Daoy (cell line): ENCODE measurements around the gene HIPK4. TPM values are rescaled to one million over a fixed set of nuclear protein-coding genes. Genes with fewer than 3 reads are reported as not detected.
"Not testable (repeated sequence)": the region's sequence is repeated elsewhere in the genome, so short reads cannot be mapped to it uniquely, and the experiment has no call there.

Source experiments
- DNase-seq: peaks from one replicate; pipeline ENCODE4 v3.0.0-alpha.2; 2015; ENCODE audit warnings: low read depth
- total RNA-seq: library from RNA; depleted of rRNA; stranded (reverse); fragments of >200 nt; shearing (Covaris generic); gene quantifications from 2 replicates; pipeline ENCODE4 v1.2.3, GENCODE V29; 2014; rRNA removed

The HIPK4 gene
- total RNA-seq, result under 0.01 TPM in 1 of 2 replicates, not detected in the other

DNA sequence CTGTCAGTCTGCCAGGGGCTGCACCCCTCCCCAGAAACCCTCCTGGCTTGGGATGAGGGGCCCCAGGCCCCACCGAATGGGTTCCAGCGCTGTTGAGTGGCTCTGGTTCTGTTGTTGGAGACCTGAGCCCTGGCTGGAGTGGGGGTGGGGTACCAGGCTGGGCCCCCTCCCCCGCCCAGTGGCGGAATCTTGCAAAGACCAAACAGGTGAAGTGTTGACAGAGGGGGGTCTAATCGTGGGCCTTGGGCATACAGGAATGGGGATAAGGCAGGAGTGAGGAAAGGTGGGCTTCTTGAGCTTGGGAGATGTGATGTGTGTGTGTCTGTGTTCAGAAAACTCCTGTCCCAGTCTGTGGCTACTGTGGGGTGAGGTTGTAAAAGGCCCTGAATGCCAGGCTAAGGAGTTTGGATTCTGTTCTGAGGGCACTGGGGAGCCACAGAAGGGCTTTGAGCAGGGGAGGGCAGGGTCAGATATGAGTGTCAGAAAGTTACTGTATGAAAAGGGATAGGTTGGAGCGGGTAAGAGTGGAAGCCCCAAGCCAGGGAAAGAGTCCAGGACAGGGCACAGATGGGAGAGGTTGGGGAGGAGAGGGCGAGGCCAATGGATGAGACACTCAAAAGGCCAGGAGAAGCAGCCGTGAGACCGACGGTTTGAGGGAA, at the start of gene HIPK4:
Gene HIPK4, minus strand, starts transcription at position 98 of the 659 bp plus-strand sequence. CDS start 279 bp downstream, outside the sequence.
- no peak for DNase-seq

- DNase-seq, result no peak
These were observed 48.3 kb upstream of the HIPK4 start for GRCh38 chr19:40438284-40438683.

DNA sequence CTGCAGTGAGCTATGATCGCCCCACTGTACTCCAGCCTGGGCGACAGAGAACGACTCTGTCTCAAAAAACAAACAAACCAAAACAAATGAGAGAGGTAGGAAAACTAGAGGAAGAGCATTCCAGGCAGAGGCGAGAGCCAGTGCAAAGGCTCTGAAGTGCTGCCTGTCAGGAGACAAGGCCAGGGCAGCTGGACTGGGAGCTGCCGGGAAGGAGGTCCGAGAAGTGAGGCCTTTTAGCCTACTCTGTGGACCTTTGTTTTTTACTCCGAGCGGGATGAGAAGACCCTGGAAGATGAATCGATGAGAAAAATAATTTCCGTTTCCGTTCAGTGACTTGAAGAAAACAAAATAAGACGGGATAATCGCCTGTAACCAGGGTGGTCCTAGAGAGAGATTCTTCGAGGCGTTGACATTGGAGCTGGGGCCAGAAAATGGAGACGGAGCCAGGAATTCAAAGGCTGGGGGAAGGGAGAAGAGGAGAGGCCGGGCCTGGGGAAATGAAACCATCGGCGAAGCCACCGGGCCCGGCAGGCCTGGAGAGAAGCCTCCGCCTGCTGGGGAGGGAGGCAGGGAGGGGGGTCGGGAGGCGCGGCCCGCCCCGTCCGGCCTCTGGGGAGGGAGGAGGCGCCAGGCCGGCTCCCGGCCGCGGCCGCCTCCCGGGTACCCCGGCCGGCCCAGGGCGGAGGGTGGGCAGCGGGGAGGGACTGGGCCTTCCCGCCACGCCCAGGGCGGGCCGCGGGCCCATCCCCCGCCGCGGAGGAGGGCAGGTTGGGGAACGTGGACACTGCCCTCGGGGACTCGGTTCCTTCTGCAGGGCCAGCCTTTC, 43.6 kb upstream of the HIPK4 start:
- peak; percentile 92 for DNase-seq

- DNase-seq, result not testable (repeated sequence)
These were observed 42.8 kb upstream of the HIPK4 start for GRCh38 chr19:40432760-40433159.

DNA sequence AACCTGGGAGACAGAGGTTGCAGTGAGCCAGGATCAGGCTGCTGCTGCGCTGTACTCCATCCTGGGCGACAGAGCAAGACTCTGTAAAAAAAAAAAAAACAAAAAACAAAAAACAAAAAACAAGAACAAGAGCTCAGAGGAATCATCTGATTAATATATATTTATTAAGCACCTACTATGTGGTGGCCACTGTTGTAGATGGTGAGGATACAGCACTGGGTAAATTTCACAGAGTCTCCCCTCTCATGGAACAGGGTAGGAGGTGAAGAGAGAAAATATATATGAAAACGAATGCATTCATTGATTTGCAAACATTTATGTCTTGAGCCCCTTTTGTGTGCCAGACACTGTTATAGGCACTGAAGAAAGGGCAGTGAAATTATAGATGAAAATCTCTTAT, 41.7 kb upstream of the HIPK4 start:
- DNase-seq, result no peak

DNA sequence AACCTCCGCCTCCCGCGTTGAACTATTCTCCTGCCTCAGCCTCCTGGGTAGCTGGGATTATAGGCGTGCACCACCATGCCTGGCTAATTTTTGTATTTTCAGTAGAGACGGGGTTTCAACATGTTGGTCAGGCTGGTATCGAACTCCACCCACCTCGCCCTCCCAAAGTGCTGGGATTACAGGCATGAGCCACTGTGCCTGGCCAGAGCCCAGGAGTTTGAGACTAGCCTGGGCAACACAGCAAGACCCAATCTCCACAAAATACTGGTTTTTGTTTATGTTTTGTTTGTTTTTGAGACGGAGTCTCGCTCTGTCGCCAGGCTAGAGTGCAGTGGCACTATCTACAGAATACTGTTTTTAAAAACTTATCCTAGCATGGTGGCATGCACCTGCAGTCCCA, 40.3 kb upstream of the HIPK4 start:
- not testable (repeated sequence) for DNase-seq

DNA sequence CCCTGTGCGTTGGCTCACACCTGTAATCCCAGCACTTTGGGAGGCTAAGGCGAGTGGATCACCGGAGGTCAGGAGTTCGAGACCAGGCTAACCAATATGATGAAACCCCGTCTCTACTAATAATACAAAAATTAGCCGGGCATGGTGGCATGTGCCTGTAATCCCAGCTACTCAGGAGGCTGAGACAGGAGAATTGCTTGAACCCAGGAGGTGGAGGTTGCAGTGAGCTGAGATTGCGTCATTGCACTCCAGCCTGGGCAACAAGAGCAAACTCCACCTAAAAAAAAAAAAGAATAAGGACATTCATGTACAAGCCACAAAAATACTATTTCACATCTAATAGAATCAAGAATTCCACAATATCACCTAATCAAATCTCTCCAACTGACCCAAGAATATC, 38.2 kb upstream of the HIPK4 start:
- not testable (repeated sequence) for DNase-seq

DNA sequence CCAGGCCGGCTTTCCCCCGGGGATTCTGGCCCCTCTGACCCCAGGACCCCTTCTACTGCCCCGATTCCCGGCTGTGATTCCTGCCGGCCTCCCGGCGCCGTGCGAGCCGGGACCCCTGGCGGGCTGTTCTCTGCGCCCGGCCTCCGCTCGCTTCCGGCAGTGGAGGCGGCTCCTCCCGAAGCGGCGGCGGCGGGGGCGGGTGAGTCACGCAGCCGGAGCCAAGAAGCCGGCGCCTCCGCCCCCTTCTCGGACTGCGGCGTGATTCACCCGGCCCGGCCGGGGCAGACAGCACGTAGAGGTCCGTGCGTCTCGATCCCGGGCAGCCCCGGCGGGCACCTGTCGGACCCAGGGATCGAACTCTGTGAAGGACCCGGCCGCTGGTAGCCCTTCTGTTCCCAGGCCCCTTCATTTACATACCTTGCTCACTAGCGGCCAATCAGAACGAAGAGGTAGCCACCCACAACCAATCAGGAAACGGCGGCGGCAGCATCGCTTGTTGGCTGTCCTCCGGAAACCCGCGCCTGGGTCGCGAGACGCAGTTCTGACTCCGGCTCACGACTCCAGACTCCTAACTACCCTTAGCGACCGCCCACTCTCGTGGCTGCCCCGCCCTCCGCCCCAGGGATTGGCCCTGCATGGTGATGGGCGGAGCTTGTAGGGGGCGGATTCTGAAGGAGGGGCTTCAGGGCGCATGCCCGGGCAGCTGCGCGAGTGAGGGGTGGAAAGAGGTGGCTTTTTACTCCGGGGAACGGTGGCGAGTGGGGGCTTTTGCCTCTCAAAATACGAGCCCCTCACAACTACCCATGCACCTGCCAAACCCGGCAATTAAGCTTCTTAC, 35.7 kb upstream of the HIPK4 start, which contains the start of gene SERTAD1:
Gene SERTAD1, minus strand, starts transcription at position 543 of the 838 bp plus-strand sequence. CDS start 2,446 bp downstream, outside the sequence.
- peak; percentile 100 for DNase-seq

DNA sequence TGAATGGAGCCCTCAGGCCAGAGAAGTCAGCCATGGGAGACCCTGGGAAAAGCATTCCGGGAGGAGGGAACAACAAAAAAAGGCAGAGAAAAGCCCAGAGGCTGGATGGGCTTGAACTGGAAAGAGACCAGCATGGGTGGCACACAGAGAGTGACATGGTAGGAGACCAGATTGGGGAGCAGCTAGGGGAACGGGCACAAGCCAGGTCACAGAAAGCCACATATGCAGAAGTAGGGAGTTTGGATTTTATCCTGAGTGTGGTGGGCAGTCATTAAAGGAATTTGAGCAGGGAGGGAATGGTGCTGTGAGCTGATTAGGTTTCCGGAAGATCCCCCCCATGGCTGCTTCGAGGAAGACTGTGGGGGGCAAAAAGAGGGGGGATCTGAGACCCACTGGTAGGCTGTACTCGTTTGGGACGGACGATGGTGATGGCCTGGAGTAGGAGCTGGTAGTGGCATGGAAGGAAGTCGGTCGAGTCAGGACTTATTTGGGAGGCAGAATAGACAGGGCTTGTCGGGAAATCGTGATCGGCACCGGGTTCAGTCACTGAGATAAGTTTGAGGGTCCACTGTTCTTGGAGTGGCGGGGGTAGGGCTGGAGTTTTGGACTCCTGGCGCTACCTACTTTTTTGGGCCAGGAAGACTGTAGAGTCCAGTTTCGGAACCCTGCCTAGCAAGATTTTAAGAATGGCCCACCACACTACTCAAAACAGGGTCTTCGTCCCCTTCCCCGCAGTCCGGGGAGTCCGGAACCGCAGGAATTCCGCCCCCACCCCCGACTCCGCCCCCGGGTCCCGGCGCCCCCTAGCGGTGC, 34.9 kb upstream of the HIPK4 start:
- peak; percentile 47 for DNase-seq

GRCh38 chr19:40423938-40424337, 34.0 kb upstream of the HIPK4 start:
- DNase-seq, result no peak

DNA sequence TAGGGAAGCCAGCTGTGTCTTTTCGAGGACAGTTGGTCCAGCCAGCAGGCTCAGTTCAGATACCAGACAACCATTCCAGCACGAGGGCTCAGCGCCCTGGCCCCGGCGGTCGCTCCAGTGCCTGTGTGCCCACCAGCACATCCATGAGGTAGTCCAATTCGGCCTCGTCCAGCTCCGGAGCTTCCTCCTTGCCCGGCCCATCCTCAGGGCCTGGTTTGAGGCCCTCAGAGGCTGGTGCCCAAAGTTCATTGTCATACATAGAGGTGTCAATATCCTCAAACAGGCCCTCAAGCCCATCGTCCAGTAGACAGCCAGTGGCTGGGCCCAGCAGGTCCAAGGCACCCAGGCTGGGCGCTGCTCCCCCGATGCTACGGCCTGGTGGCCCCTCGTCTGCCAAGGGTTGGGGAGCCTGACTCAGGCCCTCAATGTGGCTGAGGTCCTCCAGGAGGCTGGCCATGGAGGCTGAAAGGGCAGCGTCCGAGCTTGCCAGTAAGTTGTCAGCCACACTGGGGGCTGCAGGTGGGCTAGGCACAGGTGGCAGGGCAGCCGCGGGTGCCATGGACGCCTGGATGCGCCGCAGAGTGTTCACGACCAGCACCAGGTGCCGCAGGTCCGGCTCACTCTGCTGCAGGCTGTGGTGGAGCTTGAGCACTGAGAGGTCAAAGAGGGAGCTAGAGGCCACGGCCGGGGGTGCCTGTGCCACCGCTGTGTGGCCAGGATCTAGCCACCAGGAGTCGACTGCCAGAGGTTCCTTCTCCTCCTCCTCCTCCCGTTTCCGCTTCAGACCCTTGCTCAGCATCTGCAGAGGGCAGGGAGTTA, 33.0 kb upstream of the HIPK4 start:
- no peak for DNase-seq

DNA sequence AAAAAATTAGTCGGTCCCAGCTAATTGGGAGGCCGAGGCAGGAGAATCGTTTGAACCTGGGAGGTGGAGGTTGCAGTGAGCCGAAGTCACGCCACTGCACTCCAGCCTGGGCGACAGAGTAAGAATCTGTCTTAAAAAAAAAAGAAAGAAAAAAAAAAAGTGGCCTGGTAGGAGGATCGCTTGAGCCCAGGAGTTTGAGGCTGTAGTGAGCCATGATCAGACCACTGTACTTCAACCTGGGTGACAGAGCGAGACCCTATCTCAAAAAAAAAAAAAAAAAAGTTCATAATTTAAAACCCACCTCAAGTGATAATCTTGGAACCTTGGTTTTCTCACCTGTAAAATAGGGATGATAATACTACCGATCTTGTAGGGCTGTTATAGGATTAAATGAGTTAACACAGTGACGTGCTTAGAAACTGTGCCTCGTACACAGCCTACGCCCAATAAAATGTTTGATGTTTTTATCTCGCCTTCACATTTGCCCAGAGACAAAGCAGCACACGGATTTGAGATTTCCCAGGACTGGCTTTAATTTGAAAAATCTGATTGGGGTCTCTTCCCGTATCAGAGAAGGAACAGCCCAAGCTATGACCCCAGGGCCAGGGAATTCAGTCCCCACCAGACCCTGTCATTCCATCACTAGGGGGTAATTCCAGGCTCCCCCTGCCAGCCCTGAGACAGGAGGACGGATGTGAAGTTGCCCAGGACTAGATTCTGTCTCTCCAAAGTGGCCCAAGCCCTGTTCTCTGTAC, 32.2 kb upstream of the HIPK4 start:
- no peak for DNase-seq

- peak; percentile 94 for DNase-seq
These were observed 31.1 kb upstream of the HIPK4 start for GRCh38 chr19:40420766-40421765.

DNA sequence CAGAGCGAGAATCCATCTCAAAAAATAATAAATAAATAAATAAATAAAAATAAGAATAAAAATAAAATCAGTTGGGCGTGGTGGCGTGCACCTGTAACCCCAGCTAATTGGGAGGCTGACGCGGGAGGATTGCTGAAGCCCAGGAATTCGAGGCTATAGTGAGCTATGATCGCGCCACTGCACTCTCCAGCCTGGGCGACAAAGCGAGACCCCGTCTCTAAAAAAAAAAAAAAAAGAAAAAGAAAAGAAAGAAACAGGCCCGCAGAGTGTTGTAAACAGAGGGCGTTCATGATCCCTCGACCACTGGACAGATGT, 30.4 kb upstream of the HIPK4 start:
- no peak for DNase-seq

GRCh38 chr19:40419780-40420179, 29.8 kb upstream of the HIPK4 start:
- no peak for DNase-seq

GRCh38 chr19:40419066-40419612, 29.2 kb upstream of the HIPK4 start:
- DNase-seq, result no peak

- no peak for DNase-seq
These were observed 28.1 kb upstream of the HIPK4 start for GRCh38 chr19:40418040-40418439.

- no peak for DNase-seq
These were observed 27.6 kb upstream of the HIPK4 start for GRCh38 chr19:40417643-40417981.
